Activated CD4-positive, alpha-beta memory T cell treated with anti-CD3 and anti-CD28 coated beads for 36 hours (primary cell): Measurements from ENCODE around the gene PRPF38B. TPM values are rescaled to one million over a fixed set of nuclear protein-coding genes. Genes with fewer than 3 reads are reported as not detected.
"Not testable (repeated sequence)": the region's sequence is repeated elsewhere in the genome, so short reads cannot be mapped to it uniquely, and the experiment has no call there.

Source experiments
- CTCF ChIA-PET: fragments of 350-600 bp; sonication (Branson Sonifier 250); formaldehyde crosslinking; loops from one replicate; lab custom pipeline; 2021; ENCODE audit warnings: antibody characterized with exemption, inconsistent platforms; lab: Charles Lee
- POLR2A ChIA-PET: fragments of 350-600 bp; sonication (Branson Sonifier 250); formaldehyde crosslinking; loops from one replicate; lab custom pipeline; 2021; ENCODE audit warnings: antibody characterized with exemption; lab: Charles Lee
- DNase-seq: peaks from one replicate; pipeline ENCODE4 v3.0.0-alpha.2; 2020
- H3K27ac Mint-ChIP-seq: one replicate; pipeline ENCODE4 v1.8.0; 2021; ENCODE audit warnings: mixed read lengths
- H3K27me3 Mint-ChIP-seq: one replicate; pipeline ENCODE4 v1.8.0; 2021; ENCODE audit warnings: mixed read lengths
- H3K36me3 Mint-ChIP-seq: one replicate; pipeline ENCODE4 v1.8.0; 2021; ENCODE audit warnings: mixed read lengths
- H3K4me1 Mint-ChIP-seq: one replicate; pipeline ENCODE4 v1.8.0; 2021; ENCODE audit warnings: low read depth, mixed read lengths
- H3K4me3 Mint-ChIP-seq: one replicate; pipeline ENCODE4 v1.8.0; 2021; ENCODE audit warnings: mild to moderate bottlenecking, mixed read lengths
- H3K9me3 Mint-ChIP-seq: one replicate; pipeline ENCODE4 v1.8.0; 2021; ENCODE audit warnings: mixed read lengths
- intact Hi-C: fragments of 100-400 bp; cut with micrococcal nuclease; formaldehyde crosslinking; loops from one replicate; pipeline ENCODE4 v1.15.1; 2023
- total RNA-seq, 2 experiments: library from RNA; stranded (reverse); gene quantifications; one replicate each; pipeline ENCODE4 v1.2.3, GENCODE V29; 2021

PRPF38B gene
- total RNA-seq, 2 experiments from 2014 or later = 57.0 to 63.5 TPM

GRCh38 chr1:108702109-108702508, 10.0 kb downstream of the PRPF38B start:
- H3K4me1 Mint-ChIP-seq = peaks cover 70% of the 10 kb centered on the region
- H3K4me3 Mint-ChIP-seq, H3K9me3 Mint-ChIP-seq, intact Hi-C loops, H3K27me3 Mint-ChIP-seq, DNase-seq: not testable (repeated sequence)
- H3K36me3 Mint-ChIP-seq = peaks cover 45% of the 10 kb centered on the region
- peak overlapping the region; percentile 64 for H3K27ac Mint-ChIP-seq
- POLR2A ChIA-PET = interaction anchor here (1.7 to 2.9 kb wide), 2 partner anchors 9 to 55 kb away, joined by 5 to 39 read pairs; partner anchors contain the start of gene PRPF38B
- CTCF ChIA-PET = interaction anchor here (3.7 kb wide), 1 partner anchor 9 kb away, joined by 13 read pairs; the partner anchor contains the start of gene PRPF38B

- ChIA-PET POLR2A (interaction anchor here (1.2 to 2.9 kb wide), 2 partner anchors 11 to 43 kb away, joined by 4 to 39 read pairs; partner anchors contain the start of genes HENMT1 and PRPF38B), CTCF (interaction anchor here (1.5 to 3.7 kb wide), 2 partner anchors 11 to 61 kb away, joined by 3 to 13 read pairs; partner anchors contain the start of gene PRPF38B)
- Mint-ChIP-seq H3K36me3 (peaks cover 28% of the 10 kb centered on the region), H3K9me3 (no peaks in the 10 kb centered on the region), H3K27me3 (no peaks in the 10 kb centered on the region), H3K4me3 (peak overlapping the region; percentile 59), H3K4me1 (peaks cover 60% of the 10 kb centered on the region), H3K27ac (peak overlapping the region; percentile 92)
- intact Hi-C loops = loop anchor here (1.0 to 2.0 kb wide), 3 partner anchors 42 to 199 kb away; partner anchors contain the start of gene STXBP3
- peak; percentile 54 for DNase-seq
Observed at GRCh38 chr1:108703939-108704338, 11.8 kb downstream of the PRPF38B start.

- DNase-seq = no peak
- peaks cover 57% of the 10 kb centered on the region for H3K4me1 Mint-ChIP-seq
- no peaks in the 10 kb centered on the region for H3K9me3 Mint-ChIP-seq
- H3K4me3 Mint-ChIP-seq = no peak overlapping the region
- ChIA-PET CTCF (interaction anchor here (0.7 to 3.7 kb wide), 4 partner anchors 9 to 145 kb away, joined by 3 to 13 read pairs (median 4); partner anchors contain the start of genes EEIG2 and PRPF38B), POLR2A (interaction anchor here (0.6 to 1.7 kb wide), 4 partner anchors 9 to 44 kb away, joined by 3 to 17 read pairs (median 4); partner anchors contain the start of genes HENMT1 and PRPF38B)
- peaks cover 23% of the 10 kb centered on the region for H3K36me3 Mint-ChIP-seq
- H3K27ac Mint-ChIP-seq = peak overlapping the region; percentile 92
- H3K27me3 Mint-ChIP-seq = no peaks in the 10 kb centered on the region
- intact Hi-C loops = loop anchor here (1.0 to 2.0 kb wide), 3 partner anchors 42 to 200 kb away; partner anchors contain the start of gene STXBP3
Observed at GRCh38 chr1:108704496-108704895, 12.4 kb downstream of the PRPF38B start.

- DNase-seq = no peak
- H3K27me3 Mint-ChIP-seq = no peaks in the 10 kb centered on the region
- H3K4me3 Mint-ChIP-seq = no peak overlapping the region
- ChIA-PET CTCF (interaction anchor here (1.0 to 1.7 kb wide), 3 partner anchors 11 to 194 kb away, joined by 3 read pairs; partner anchors contain the start of gene PRPF38B), POLR2A (no interaction called here)
- intact Hi-C loops = no loop called here
- no peak overlapping the region for H3K27ac Mint-ChIP-seq
- peaks cover 46% of the 10 kb centered on the region for H3K4me1 Mint-ChIP-seq
- no peaks in the 10 kb centered on the region for H3K9me3 Mint-ChIP-seq
- peaks cover 6% of the 10 kb centered on the region for H3K36me3 Mint-ChIP-seq
Observed at GRCh38 chr1:108706643-108707042, 14.5 kb downstream of the PRPF38B start.

- peak; percentile 83 for DNase-seq
- no peak overlapping the region for H3K4me3 Mint-ChIP-seq
- POLR2A ChIA-PET = no interaction called here
- intact Hi-C loops = loop anchor here (1.0 to 2.0 kb wide), 2 partner anchors 16 to 197 kb away; partner anchors contain the start of gene PRPF38B
- H3K4me1 Mint-ChIP-seq = peaks cover 28% of the 10 kb centered on the region
- peaks cover 4% of the 10 kb centered on the region for H3K27me3 Mint-ChIP-seq
- H3K9me3 Mint-ChIP-seq = no peaks in the 10 kb centered on the region
- CTCF ChIA-PET = interaction anchor here (0.6 to 2.5 kb wide), 9 partner anchors 14 to 200 kb away, joined by 3 to 16 read pairs (median 3); partner anchors contain the start of genes EEIG2 and PRPF38B
- H3K36me3 Mint-ChIP-seq = no peaks in the 10 kb centered on the region
- H3K27ac Mint-ChIP-seq = no peak overlapping the region
Observed at GRCh38 chr1:108708691-108709660, 16.9 kb downstream of the PRPF38B start.

GRCh38 chr1:108712606-108713150, 20.6 kb downstream of the PRPF38B start, which contains the start of gene FNDC7:
FNDC7 (plus strand) TSS chr1:108712908; CDS start chr1:108712934, 26 bp downstream.
- intact Hi-C loops = no loop called here
- ChIA-PET POLR2A (no interaction called here), CTCF (no interaction called here)
- H3K27me3 Mint-ChIP-seq = peaks cover 4% of the 10 kb centered on the region
- no peaks in the 10 kb centered on the region for H3K9me3 Mint-ChIP-seq
- no peaks in the 10 kb centered on the region for H3K36me3 Mint-ChIP-seq
- peaks cover 7% of the 10 kb centered on the region for H3K4me1 Mint-ChIP-seq
- H3K27ac Mint-ChIP-seq = no peak within 1 kb of the TSS
- DNase-seq = no peak
- H3K4me3 Mint-ChIP-seq = no peak within 1 kb of the TSS

GRCh38 chr1:108715932-108716331, 23.8 kb downstream of the PRPF38B start:
- Mint-ChIP-seq H3K36me3 (no peaks in the 10 kb centered on the region), H3K27me3 (peaks cover 4% of the 10 kb centered on the region), H3K9me3 (no peaks in the 10 kb centered on the region), H3K4me1 (no peaks in the 10 kb centered on the region), H3K4me3 (no peak overlapping the region), H3K27ac (no peak overlapping the region)
- intact Hi-C loops = no loop called here
- ChIA-PET POLR2A (no interaction called here), CTCF (no interaction called here)
- no peak for DNase-seq

GRCh38 chr1:108716437-108717230, 24.5 kb downstream of the PRPF38B start:
- H3K36me3 Mint-ChIP-seq = no peaks in the 10 kb centered on the region
- CTCF ChIA-PET = no interaction called here
- no peaks in the 10 kb centered on the region for H3K9me3 Mint-ChIP-seq
- H3K4me1 Mint-ChIP-seq = no peaks in the 10 kb centered on the region
- POLR2A ChIA-PET = interaction anchor here (0.6 kb wide), 1 partner anchor 276 kb away, joined by 3 read pairs; no protein-coding TSS in a partner anchor
- no peak overlapping the region for H3K4me3 Mint-ChIP-seq
- no peak overlapping the region for H3K27ac Mint-ChIP-seq
- intact Hi-C loops = no loop called here
- DNase-seq = no peak
- H3K27me3 Mint-ChIP-seq = peaks cover 4% of the 10 kb centered on the region

GRCh38 chr1:108717774-108718316, 25.7 kb downstream of the PRPF38B start:
- Mint-ChIP-seq H3K9me3 (no peaks in the 10 kb centered on the region), H3K27me3 (peaks cover 4% of the 10 kb centered on the region), H3K36me3 (no peaks in the 10 kb centered on the region), H3K4me1 (no peaks in the 10 kb centered on the region), H3K4me3 (no peak overlapping the region), H3K27ac (no peak overlapping the region)
- intact Hi-C loops = no loop called here
- ChIA-PET CTCF (interaction anchor here (0.7 kb wide), 1 partner anchor 12 kb away, joined by 3 read pairs; no protein-coding TSS in a partner anchor), POLR2A (no interaction called here)
- DNase-seq = no peak

- no peaks in the 10 kb centered on the region for H3K4me1 Mint-ChIP-seq
- no peaks in the 10 kb centered on the region for H3K27me3 Mint-ChIP-seq
- H3K27ac Mint-ChIP-seq = no peak overlapping the region
- CTCF ChIA-PET = interaction anchor here (0.9 kb wide), 1 partner anchor 11 kb away, joined by 3 read pairs; no protein-coding TSS in a partner anchor
- H3K4me3 Mint-ChIP-seq = no peak overlapping the region
- POLR2A ChIA-PET = no interaction called here
- H3K36me3 Mint-ChIP-seq = no peaks in the 10 kb centered on the region
- no peak for DNase-seq
- intact Hi-C loops = no loop called here
- H3K9me3 Mint-ChIP-seq = no peaks in the 10 kb centered on the region
Observed at GRCh38 chr1:108718927-108719655, 27.0 kb downstream of the PRPF38B start.
